GM19351 (cell line): ENCODE measurements around the gene IDI2.
"Not testable (repeated sequence)": the region's sequence is repeated elsewhere in the genome, so short reads cannot be mapped to it uniquely, and the experiment has no call there.

Source experiments
- ATAC-seq: cut with Tn5 transposase; IDR thresholded peaks from one replicate; pipeline ENCODE4 v1.9.1; 2021; ENCODE audit warnings: mild to moderate bottlenecking, moderate library complexity; ENCODE audit not compliant: unreplicated experiment

The IDI2 gene

DNA sequence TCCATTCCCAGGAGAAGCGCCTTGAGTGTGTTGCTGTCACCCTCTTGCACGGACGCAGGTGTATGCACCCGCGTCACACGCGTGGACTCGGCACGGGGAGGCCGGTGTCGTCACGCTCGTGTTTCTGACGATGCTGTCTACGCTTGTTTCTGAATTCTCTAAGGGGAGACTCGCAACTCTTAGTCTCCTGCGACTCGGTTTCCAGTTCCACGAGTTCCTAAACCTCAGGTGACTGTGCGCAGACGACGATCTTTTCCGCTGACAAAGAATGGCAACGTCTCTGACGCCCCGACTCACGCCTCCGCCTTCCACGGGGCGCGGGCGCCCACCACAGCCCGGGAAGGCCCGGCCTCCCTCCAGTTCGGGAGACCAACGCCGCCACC, 22.7 kb upstream of the IDI2 start:
- no peak for ATAC-seq

DNA sequence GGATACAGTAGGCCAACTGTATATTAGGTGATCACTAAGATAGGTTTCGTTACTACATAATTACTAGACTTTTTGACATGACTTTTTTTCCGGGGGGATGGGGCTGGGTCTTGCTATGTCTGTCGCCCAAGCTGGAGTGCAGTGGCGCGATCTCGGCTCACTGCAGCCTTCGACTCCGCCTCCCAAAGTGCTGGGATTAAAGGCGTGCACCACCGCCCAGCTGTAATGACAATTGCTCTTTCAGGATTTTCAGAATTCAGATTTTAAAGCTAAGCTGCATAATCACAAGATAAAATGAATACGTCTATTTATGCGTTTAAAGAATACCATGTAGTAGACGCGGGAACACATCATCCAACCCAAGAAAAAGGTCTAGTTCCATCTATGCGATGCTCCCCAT, 22.3 kb upstream of the IDI2 start:
- ATAC-seq, result no peak

DNA sequence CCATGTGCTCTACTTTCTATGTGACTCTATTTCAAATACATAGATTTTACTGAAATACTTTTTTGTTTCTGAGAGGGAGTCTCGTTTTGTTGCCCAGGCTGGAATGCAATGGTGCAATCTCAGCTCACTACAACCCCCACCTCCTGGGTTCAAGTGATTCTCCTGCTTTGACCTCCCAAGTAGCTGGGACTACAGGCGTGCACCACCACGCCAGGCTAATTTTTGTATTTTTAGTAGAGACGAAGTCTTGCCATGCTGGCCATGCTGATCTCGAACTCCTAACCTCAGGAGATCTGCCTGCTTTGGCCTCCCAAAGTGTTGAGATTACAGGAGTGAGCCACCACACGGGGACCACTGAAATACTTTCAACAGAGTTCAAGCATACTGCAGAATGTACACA, 19.8 kb upstream of the IDI2 start:
- no peak for ATAC-seq

DNA sequence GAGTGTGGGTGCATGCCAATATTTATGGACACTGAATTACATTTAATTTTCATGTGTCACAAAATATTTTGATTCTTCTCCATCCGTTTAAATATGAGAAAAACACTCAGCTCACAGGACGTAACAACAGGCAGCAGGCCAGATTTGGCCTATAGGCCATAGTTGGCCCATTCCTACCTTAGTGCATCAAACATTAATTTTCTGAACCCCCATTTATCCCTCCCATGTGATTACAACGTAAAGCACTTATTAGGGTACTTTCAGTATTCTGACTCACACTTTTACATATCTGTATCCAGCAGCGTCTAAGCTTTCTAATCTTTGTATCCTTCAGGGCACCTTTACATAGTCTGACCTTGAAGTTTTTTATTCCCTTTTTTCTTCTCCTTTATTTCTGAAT, 19.3 kb upstream of the IDI2 start:
- ATAC-seq, result no peak

DNA sequence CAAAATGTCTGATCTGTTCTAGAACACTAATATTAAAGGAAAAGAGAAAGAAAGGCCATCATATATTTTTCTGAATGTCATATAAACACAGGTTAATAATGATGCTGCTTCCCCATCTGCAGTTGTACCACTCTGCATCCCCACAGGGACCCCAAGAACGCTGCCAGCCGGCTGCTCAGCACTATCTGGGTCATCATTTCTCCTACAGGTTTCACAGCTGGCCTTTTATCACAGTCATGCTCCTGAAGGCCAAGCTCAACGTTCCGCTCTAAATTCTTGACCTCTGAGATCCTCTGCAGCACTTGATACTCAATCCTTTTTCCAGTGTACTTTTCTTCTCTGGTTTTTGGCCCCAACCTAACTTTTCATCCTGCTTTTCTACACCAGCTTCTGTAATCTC, 18.5 kb upstream of the IDI2 start:
- no peak for ATAC-seq

DNA sequence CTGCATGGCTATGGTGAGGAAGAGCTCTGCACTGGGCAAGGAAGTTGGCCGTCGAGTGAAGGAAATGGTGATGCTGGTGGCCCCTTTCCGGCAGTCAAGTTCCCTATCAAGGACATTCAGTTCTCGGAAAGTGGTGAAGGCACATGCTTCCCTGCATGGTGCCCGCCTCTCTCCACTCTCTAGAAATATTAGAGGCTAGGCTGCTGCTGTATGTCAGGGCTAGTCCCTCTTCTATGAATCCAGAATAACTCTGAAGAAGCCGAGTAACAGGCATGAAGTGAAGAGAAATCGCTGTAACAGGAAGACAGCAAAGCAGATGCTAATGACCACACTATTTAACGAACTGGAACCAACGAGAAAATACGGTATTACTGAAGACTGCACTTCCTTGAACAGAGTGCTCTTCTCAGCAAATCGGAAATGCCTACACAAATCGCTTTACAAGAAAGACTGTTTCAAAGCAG, 17.9 kb upstream of the IDI2 start:
- ATAC-seq, result peak; percentile 64

DNA sequence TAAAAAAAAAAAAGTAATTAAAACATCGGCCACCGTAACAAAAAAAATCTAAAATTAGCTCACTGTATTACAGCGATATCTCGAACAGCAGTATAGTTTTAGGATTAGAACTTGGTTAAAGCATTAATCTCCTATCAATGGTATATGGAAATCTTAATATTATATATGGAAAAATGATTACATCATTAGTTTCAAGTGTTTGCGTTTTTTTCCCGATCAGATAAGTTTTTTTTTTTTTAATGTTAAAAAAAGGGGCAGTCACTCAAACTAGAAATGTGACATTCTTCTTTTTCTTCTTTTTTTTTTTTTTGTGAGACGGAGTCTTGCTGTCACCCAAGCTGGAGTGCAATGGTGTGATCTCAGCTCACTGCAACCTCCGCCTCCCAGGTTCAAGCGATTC, 15.9 kb upstream of the IDI2 start:
- no peak for ATAC-seq

DNA sequence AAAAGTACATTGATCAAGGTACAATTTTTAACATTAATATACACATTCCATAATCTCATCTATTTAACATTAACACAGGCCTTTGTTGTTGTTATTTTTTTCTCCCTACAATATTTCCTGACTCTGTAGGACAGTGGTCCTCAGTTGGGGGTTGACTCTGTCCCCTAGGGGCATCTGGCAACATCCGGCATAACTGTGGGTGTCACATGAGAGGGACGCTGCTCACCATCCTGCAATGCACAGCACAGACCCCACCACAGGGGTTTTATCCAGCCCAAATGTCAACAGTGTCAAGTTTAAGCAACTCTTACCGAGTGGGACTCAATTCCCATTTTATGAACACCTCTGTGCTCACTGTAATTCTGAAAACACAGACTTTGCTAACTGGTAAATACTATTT, 14.5 kb upstream of the IDI2 start:
- no peak for ATAC-seq

DNA sequence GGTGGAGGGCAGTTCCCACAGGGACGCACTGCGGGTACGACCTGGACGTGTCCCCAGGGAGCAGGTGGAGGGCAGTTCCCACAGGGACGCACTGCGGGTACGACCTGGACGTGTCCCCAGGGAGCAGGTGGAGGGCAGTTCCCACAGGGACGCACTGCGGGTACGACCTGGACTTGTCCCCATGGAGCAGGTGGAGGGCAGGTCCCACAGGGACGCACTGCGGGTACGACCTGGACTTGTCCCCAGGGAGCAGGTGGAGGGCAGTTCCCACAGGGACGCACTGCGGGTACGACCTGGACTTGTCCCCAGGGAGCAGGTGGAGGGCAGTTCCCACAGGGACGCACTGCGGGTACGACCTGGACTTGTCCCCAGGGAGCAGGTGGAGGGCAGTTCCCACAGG, 13.1 kb upstream of the IDI2 start:
- ATAC-seq, result not testable (repeated sequence)

DNA sequence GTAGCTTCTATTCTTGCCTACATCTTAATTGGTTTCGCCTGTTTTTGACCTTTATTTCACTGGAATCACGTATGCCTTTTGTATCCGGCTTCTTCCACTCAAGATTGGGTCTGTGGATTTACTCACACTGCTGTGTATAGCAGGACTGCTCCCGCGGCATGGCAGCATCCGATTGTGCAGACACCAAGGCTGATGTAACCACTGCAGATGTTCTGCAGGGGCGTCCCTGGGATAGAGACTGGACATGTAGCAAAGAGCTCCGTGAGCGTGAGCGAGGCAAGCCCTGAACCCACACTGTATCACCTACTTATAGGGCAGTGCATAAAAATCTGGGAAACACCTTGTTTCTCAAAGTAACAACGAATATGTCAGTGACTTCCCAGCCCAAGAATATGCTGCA, 11.4 kb upstream of the IDI2 start:
- ATAC-seq, result no peak

DNA sequence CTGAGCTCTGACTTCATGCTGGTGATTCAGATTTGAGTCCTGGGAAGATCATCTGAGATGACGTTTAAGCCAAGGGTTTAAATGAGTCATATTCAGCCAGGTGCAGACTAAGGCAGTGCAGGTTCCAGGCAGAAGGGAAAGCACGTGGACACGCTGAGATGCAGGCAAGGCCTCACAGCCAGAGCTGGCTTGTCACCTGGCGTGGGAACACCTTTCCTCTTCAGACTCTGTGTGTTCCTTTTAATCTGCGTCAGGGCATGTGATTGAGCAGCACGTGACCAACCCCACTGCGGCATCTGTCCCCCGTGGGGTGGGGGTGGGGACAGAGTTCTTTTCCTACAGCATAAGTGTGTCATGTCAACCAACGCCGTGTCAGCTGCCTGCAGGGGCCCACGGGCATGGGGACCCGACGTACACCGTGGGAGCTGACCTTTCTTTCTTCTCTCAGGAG, 10.7 kb upstream of the IDI2 start:
- peak; percentile 95 for ATAC-seq

DNA sequence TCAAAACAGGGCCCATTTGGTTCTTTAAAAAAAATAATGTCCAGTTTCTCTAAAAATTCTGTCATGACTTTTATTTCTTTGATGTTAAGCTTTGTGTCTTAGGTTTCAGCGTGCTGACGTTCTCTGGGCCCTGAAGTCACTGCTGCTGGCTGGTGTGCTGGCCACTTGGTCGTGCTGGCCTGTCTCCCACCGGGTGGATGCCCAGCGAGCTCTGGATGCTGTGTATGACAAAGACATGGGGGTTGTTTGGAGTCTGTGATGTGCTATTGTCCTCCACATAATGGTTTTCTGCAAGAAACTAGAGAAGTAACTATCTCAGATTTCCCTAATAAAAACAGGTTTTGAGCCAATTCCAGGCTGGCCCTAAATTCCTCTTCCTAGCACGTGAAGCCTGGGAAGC, 9.5 kb upstream of the IDI2 start:
- no peak for ATAC-seq

DNA sequence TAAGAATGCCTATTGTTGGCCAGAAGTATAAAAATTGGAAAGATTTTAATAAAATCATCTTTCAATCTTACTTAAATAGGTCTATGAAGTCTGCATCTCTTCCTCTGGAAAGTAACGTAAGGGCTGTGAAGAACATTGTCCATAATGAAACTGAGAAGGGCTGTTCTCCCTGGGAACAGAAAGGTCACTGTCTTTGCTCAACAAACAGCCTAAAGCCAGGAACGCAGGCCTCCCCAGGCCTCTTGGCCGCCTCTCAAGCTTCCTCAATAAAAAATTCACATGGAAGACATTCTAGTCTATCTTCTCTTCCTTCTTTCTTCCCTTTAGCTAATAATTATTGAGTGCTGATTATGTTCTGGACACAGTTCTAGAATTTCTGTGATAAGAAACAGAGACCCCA, 9.1 kb upstream of the IDI2 start:
- ATAC-seq, result no peak

DNA sequence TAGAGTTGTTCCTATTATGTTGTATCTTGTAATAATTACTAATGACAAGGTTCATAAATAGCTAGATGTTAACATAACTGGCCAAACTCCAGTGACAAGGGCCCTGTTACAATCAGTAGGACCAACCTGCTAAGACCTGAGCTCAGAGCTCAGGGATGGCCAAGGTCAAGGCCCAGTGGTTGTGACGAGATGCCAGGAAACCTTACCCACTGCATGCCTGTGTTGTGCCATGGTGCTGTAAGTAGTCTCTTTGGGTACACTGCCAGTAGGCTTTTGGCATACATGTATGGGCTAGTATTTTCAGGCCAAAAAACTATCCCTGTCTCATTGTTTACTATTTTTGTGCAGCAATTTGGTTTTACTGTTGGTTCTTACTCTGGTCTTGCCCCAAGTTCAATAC, 7.9 kb upstream of the IDI2 start:
- no peak for ATAC-seq

DNA sequence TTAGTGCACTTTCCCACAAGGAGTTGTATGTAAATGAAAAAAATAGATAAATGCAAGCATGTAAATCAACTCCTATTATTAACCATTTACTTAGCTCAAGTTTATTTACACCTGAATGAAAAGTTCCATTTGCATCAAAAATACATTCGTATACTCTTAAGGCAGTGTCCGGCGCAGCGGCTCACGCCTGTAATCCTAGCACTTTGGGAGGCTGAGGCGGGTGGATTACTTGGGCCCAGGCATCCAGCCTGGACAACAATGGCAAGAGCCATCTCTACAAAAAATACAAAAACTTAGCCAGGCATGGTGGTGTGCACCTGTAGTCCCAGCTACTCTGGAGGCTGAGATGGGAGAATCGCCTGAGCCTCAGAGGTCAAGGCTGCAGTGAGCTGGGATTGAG, 4.2 kb upstream of the IDI2 start:
- no peak for ATAC-seq

DNA sequence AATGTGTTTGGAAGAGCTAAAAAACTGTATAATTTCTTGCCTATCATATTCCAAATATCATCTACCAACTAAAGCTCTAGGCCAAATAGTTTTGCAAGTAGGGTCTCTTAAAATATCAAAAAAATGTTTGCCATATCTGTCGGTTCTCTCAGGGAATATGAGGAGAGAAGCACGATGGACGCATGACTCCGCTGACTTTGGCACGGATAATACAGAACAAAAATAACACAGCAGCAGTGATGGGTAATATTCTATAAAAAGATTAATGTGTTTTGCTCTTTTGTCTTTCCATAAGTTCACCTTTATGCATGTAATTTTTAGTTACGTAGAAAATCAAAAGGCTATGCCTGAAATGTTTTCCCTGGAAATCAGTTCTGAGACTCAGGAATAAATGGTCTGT, 919 bp upstream of the IDI2 start:
- no peak for ATAC-seq

DNA sequence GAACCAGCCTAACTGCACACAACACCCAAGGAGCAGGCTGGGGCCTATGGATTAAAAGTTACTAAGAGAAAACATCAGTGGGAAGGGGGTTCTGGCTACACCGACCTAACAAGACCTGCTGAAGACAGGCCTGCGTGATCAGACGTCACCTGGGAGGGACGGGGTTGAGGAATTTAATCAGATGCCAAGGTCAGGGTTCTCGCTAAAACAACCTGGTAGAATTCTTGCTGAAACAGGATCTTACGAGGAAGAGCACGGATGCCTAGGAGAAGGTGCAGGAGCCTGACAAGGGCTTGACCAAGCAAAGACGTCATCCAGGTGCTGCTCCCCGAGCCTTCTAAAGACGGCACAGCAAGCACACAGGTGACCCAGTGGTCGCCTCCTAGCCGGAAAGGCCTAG, 1.6 kb downstream of the IDI2 start:
- ATAC-seq, result no peak

DNA sequence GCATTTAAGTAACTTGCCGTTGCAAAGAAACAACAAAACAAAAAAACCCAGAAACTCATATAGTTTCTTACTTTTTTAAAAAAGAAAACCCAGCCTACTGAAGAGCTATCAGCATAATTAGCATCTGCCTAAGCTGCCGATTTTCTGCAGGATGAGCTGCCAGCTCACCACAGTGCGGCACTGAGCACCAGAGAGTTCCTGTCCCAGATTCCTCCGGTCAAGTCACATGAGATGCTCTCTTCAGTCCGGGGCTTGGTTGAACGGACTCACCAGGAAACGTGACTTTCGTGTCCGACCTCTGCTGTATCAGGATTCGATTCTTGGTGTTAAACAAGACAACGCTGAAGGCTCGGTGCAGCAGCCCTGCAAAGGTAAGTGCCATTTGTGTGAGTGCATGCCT, 3.2 kb downstream of the IDI2 start:
- no peak for ATAC-seq

DNA sequence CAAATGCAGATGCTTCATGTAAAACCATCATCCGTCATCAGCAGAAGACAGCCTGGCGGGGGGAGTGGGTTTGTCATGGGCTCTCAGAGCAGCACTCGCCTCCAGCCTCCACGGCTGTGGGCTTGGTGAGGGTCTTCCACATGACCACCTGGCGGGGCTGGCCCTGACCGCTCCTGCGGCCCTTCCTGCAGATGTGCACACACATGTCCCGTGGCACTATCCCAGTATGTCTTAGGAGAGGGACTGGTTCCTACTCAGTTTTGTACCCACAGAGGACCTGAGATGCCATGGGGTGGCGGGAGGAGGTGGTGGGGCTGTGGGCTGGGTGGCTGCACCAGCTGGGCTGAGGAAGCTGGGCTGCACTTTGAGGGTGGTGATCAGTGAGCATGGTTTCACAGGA, 4.7 kb downstream of the IDI2 start:
- no peak for ATAC-seq

DNA sequence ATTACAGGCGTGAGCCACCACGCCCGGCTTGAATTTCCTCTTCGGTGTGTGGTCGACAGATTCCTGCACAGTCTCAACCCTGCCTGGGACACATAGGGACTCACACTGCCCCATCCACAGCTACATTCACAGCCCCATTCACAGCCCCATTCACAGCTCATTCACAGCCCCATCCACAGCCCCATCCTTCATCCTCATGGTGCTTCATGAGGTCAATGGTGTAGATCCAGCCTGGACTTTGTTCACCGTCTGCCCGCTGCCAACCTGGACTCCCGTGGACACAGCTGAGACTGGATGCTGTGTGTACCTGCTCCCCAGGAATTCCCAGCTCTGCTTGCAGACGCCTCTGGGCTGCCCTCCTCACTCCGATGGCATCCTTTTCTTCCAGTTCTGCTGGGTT, 5.2 kb downstream of the IDI2 start:
- no peak for ATAC-seq

DNA sequence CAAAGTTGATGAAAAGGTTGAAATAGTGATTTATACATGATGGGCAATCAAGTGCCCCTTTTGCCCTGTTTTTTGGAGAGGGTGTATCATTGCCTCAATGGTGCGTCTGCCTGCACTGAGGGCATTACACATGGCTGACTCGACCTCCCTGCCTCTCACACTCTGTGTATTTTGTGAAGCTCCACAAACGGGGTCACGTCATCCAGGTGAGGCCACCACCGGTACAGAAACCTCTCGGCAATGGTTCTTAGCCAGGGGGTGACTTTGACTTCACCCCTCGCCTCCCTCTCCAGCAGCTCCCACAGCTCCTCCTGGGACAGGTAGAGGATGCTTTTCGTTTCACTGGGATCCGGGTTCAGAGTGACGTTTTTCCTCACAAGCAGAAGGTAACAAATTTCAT, 6.3 kb downstream of the IDI2 start:
- no peak for ATAC-seq

DNA sequence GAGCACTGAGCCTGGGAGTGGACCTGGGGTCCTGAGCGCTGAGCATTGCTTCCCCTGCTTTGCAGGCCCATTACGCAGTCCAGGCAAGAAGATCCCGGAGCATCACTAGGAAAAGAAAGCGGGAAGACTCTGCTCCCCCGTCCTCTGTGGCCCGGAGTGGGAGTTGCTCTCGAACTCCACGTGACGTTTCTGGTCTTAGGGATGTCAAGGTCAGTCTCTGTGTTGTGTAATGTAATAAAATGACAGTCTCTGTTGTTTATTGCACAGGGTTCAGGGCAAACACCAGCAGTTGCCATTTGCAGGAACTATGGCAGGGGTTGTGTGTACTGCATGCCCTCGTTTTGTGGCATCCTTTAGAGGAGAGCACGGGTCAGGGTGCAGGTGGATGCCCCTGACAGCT, 10.0 kb downstream of the IDI2 start:
- no peak for ATAC-seq

DNA sequence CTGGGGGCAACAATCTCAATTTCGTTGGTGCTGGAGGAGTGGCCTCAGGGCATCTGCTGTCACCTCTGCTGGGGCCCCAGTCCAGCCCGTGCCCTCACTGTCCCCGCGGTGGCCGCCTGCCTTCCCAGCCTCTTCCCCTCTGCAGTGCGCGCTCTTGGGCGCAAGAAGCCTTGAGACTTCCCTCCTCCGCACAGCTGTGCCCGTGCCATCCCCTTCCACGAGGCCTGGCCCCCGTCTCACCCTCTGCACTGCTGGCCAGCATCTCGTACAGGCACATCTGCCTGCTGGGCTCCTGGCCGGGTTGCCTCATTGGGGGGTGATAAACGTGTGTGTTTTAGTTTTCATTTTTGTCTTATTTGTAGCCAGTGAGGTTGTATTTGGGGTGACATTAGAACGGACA, 14.0 kb downstream of the IDI2 start:
- ATAC-seq, result no peak

DNA sequence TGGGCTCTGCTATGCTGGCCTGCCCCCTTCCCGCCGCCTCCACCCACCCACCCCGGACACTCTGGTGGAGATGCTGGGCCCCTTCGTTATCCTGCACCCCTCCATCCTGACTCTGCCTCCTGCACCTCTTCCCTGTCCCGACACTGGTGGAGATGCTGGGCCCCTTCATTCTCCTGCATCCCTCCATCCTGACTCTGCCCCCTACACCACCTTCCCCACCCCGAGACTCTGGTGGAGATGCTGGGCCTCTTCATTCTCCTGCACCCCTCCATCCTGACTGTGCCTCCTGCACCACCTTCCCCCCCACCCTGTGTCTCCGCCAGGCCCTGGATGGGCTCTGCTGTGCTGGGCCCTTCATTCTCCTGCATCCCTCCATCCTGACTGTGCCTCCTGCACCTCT, 15.0 kb downstream of the IDI2 start:
- no peak for ATAC-seq
